ENCODE results near the gene RPP40. TPM values are rescaled to one million over a fixed set of nuclear protein-coding genes. Genes with fewer than 3 reads are reported as not detected.

RPP40 gene
- total RNA-seq, 2 experiments from 2014 or later = 12.2 to 22.7 TPM

DNA sequence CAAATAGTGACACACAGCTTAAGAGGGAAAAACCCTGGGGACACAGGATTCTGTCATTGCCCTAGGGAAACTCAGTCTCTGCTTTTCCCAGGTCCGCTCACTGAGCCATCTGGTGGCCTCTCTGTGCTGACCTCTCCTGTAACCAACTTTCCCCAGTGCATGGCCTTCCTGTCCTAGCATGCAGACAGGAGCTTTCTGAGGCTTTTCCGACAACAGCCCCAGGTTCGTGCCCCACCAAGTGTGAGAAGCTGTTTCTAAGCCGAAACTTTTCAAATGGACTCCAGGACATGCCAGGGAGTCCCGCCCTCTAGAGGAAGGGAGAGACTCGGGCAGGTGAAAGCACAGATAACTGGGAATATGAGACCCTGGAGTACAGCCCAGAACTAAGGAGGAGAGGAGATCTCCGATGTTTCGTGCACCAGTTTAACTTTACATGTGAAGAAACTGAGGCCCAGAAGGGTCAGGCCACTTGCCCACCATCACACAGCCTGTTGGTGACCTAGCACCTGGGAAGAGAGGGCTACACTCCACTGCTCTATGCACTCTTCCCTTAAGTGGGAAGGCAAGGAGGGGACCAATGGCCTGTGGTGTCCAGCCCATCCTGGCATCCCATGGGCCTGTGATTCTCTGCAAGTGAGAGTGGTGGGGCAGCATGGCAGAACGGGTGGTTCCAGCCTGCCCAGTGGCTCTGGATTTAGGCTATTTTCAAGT lies 46.2 kb downstream of the RPP40 start:
- no peak overlapping the region for H3K4me2 ChIP-seq (ENCODE audit: low read length)
- H4K20me1 ChIP-seq (ENCODE audit: insufficient read depth, low read length) = no peaks in the 10 kb centered on the region
- peaks cover 12% of the 10 kb centered on the region; the same call in 1 of the 2 replicates for H3K36me3 ChIP-seq (ENCODE audit: insufficient read depth, low read length)
- intact Hi-C loops (cut with micrococcal nuclease; ENCODE audit: unreplicated experiment) = no loop called here
- H3K4me3 ChIP-seq (ENCODE audit: low read depth, low read length, poor library complexity, severe bottlenecking) = no peak overlapping the region
- H3K9me3 ChIP-seq (ENCODE audit: low read length) = no peaks in the 10 kb centered on the region
- BruUV-seq (replicated peaks) = no TSS peak
- TF ChIP-seq, protein P1, sequence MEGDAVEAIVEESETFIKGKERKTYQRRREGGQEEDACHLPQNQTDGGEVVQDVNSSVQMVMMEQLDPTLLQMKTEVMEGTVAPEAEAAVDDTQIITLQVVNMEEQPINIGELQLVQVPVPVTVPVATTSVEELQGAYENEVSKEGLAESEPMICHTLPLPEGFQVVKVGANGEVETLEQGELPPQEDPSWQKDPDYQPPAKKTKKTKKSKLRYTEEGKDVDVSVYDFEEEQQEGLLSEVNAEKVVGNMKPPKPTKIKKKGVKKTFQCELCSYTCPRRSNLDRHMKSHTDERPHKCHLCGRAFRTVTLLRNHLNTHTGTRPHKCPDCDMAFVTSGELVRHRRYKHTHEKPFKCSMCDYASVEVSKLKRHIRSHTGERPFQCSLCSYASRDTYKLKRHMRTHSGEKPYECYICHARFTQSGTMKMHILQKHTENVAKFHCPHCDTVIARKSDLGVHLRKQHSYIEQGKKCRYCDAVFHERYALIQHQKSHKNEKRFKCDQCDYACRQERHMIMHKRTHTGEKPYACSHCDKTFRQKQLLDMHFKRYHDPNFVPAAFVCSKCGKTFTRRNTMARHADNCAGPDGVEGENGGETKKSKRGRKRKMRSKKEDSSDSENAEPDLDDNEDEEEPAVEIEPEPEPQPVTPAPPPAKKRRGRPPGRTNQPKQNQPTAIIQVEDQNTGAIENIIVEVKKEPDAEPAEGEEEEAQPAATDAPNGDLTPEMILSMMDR (conservative IDR thresholded peaks at IDR 0.05; ENCODE audit: low read length) = 0 out of 2 replicates have a peak, but pooled peaks have one; percentile 31
- no peak for TF ChIP-seq EZH2phosphoT487 (IDR thresholded peaks at IDR 0.05; ENCODE audit: borderline replicate concordance, low read depth, low read length)
- H3K9me2 ChIP-seq (ENCODE audit: insufficient read depth, low read length) = no peaks in the 10 kb centered on the region
- POLR2A ChIA-PET = no interaction called here
- no peak for DNase-seq (ENCODE audit: low spot score)
- H3K79me2 ChIP-seq (ENCODE audit: insufficient read depth, low read depth, low read length) = no peaks in the 10 kb centered on the region
- H3K27ac ChIP-seq (ENCODE audit: low read depth, low read length, poor library complexity, severe bottlenecking) = no peak overlapping the region
- CTCF ChIA-PET (ENCODE audit: unreplicated experiment) = no interaction called here
- H2AFZ ChIP-seq (ENCODE audit: low read length) = no peak overlapping the region
- H3K4me1 ChIP-seq (ENCODE audit: insufficient read depth, low read length, poor library complexity, severe bottlenecking) = no peaks in the 10 kb centered on the region

GRCh38 chr6:4956625-4957024 lies 47.2 kb downstream of the RPP40 start:
- no peaks in the 10 kb centered on the region for H4K20me1 ChIP-seq (ENCODE audit: insufficient read depth, low read length)
- no peaks in the 10 kb centered on the region for H3K9me2 ChIP-seq (ENCODE audit: insufficient read depth, low read length)
- DNase-seq (ENCODE audit: low spot score) = no peak
- intact Hi-C loops (cut with micrococcal nuclease; ENCODE audit: unreplicated experiment) = no loop called here
- H3K27ac ChIP-seq (ENCODE audit: low read depth, low read length, poor library complexity, severe bottlenecking) = no peak overlapping the region
- no peaks in the 10 kb centered on the region for H3K79me2 ChIP-seq (ENCODE audit: insufficient read depth, low read depth, low read length)
- BruUV-seq (replicated peaks) = no TSS peak
- no peak overlapping the region for H3K4me3 ChIP-seq (ENCODE audit: low read depth, low read length, poor library complexity, severe bottlenecking)
- peaks cover 12% of the 10 kb centered on the region; the same call in 1 of the 2 replicates for H3K36me3 ChIP-seq (ENCODE audit: insufficient read depth, low read length)
- no peak overlapping the region for H2AFZ ChIP-seq (ENCODE audit: low read length)
- no peaks in the 10 kb centered on the region for H3K9me3 ChIP-seq (ENCODE audit: low read length)
- no peaks in the 10 kb centered on the region for H3K4me1 ChIP-seq (ENCODE audit: insufficient read depth, low read length, poor library complexity, severe bottlenecking)
- TF ChIP-seq, protein P1 (conservative IDR thresholded peaks at IDR 0.05; ENCODE audit: low read length) = no peak
- no peak for TF ChIP-seq EZH2phosphoT487 (IDR thresholded peaks at IDR 0.05; ENCODE audit: borderline replicate concordance, low read depth, low read length)
- ChIA-PET POLR2A (no interaction called here), CTCF (ENCODE audit: unreplicated experiment) (no interaction called here)
- H3K4me2 ChIP-seq (ENCODE audit: low read length) = no peak overlapping the region

GRCh38 chr6:4953440-4953839 lies 50.4 kb downstream of the RPP40 start:
- no peaks in the 10 kb centered on the region for H3K4me1 ChIP-seq (ENCODE audit: insufficient read depth, low read length, poor library complexity, severe bottlenecking)
- no peak for DNase-seq (ENCODE audit: low spot score)
- no TSS peak for BruUV-seq (replicated peaks)
- no peak overlapping the region for H3K4me2 ChIP-seq (ENCODE audit: low read length)
- no peaks in the 10 kb centered on the region for H4K20me1 ChIP-seq (ENCODE audit: insufficient read depth, low read length)
- H3K36me3 ChIP-seq (ENCODE audit: insufficient read depth, low read length) = peaks cover 12% of the 10 kb centered on the region; the same call in 1 of the 2 replicates
- no peaks in the 10 kb centered on the region for H3K9me2 ChIP-seq (ENCODE audit: insufficient read depth, low read length)
- intact Hi-C loops (cut with micrococcal nuclease; ENCODE audit: unreplicated experiment) = no loop called here
- H3K27ac ChIP-seq (ENCODE audit: low read depth, low read length, poor library complexity, severe bottlenecking) = no peak overlapping the region
- no peak overlapping the region for H3K4me3 ChIP-seq (ENCODE audit: low read depth, low read length, poor library complexity, severe bottlenecking)
- POLR2A ChIA-PET = no interaction called here
- TF ChIP-seq EZH2phosphoT487 (IDR thresholded peaks at IDR 0.05; ENCODE audit: borderline replicate concordance, low read depth, low read length) = no peak
- TF ChIP-seq, protein P1 (conservative IDR thresholded peaks at IDR 0.05; ENCODE audit: low read length) = no peak
- CTCF ChIA-PET (ENCODE audit: unreplicated experiment) = no interaction called here
- no peak overlapping the region for H2AFZ ChIP-seq (ENCODE audit: low read length)
- H3K79me2 ChIP-seq (ENCODE audit: insufficient read depth, low read depth, low read length) = no peaks in the 10 kb centered on the region
- no peaks in the 10 kb centered on the region for H3K9me3 ChIP-seq (ENCODE audit: low read length)

Data from OCI-LY7 (cell line).